HCT116 (cell line): ENCODE results near the gene EEPD1.
"Not testable (repeated sequence)": the region's sequence is repeated elsewhere in the genome, so short reads cannot be mapped to it uniquely, and the experiment has no call there.

ENCODE experiments used
- EZH2 ChIP-seq: fragments of 200-600 bp; sonication (generic); IDR thresholded peaks from 2 replicates; pipeline ENCODE4 v1.6.1; 2017; ENCODE audit warnings: antibody characterized with exemption, mixed run types
- JUND ChIP-seq: IDR thresholded peaks from 2 replicates; pipeline ENCODE4 v1.6.1; 2012
- POLR2A ChIP-seq: IDR thresholded peaks from 2 replicates; pipeline ENCODE4 v1.7.0; 2011; ENCODE audit warnings: borderline replicate concordance; ENCODE audit not compliant: insufficient read depth, insufficient read length; ENCODE audit errors: extremely low read depth
- POLR2AphosphoS5 ChIP-seq: IDR thresholded peaks from 2 replicates; pipeline ENCODE4 v1.6.1; 2011; ENCODE audit warnings: mild to moderate bottlenecking, low read depth, low read length, moderate library complexity
- SRF ChIP-seq: IDR thresholded peaks from 2 replicates; pipeline ENCODE4 v1.6.1; 2012; ENCODE audit warnings: low read depth
- YY1 ChIP-seq: IDR thresholded peaks from 2 replicates; pipeline ENCODE4 v1.6.1; 2011; ENCODE audit warnings: low read length, low read depth, moderate library complexity, mild to moderate bottlenecking; ENCODE audit not compliant: insufficient replicate concordance; ENCODE audit errors: extremely low read depth
- TF ChIP-seq, protein P1 (sequence below), 3 experiments: fragments of 200-600 bp in 1 of 3; sonication (generic) in 1 of 3; IDR thresholded peaks in 2 of 3; conservative IDR thresholded peaks in 1 of 3; 2 replicates each; pipeline ENCODE4 v1.5.1; 2012 to 2017; ENCODE audit warnings: low read depth in 2 of 3, low read length in 2 of 3, antibody characterized with exemption in 1 of 3, borderline replicate concordance in 1 of 3, control low read depth in 1 of 3, mild to moderate bottlenecking in 1 of 3, mixed read lengths in 1 of 3, mixed run types in 1 of 3, moderate library complexity in 1 of 3; ENCODE audit not compliant: insufficient read depth in 1 of 3
- TF ChIP-seq, protein P2 (sequence below): IDR thresholded peaks from 2 replicates; pipeline ENCODE4 v1.6.1; 2012

DNA sequence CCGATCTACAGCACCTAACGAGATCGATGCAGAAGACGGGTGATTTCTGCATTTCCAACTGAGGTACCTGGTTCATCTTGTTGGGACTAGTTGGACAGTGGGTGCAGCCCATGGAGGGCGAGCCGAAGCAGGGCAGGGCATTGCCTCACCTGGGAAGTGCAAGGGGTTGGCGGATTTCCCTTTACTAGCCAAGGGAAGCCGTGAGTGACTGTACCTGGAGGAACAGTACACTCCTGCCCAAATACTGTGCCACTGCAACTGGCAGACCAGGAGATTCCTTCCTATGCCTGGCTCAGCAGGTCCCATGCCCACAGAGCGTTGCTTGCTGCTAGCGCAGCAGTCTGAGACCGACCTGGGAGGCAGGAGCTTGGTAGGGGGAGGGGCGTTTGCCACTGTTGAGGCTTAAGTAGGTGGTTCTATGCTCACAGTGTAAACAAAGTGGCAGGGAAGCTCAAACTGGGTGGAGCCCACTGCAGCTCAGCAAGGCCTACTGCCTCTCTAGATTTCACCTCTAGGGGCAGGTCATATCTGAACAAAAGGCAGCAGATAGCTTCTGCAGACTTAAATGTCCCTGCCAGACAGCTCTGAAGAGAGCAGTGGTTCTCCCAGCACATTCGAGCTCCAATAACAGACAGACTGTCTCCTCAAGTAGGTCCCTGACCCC, 32.9 kb upstream of the EEPD1 start:
- TF ChIP-seq POLR2A, EZH2, YY1, SRF, JUND, POLR2AphosphoS5: not testable (repeated sequence)
- TF ChIP-seq, protein P1, sequence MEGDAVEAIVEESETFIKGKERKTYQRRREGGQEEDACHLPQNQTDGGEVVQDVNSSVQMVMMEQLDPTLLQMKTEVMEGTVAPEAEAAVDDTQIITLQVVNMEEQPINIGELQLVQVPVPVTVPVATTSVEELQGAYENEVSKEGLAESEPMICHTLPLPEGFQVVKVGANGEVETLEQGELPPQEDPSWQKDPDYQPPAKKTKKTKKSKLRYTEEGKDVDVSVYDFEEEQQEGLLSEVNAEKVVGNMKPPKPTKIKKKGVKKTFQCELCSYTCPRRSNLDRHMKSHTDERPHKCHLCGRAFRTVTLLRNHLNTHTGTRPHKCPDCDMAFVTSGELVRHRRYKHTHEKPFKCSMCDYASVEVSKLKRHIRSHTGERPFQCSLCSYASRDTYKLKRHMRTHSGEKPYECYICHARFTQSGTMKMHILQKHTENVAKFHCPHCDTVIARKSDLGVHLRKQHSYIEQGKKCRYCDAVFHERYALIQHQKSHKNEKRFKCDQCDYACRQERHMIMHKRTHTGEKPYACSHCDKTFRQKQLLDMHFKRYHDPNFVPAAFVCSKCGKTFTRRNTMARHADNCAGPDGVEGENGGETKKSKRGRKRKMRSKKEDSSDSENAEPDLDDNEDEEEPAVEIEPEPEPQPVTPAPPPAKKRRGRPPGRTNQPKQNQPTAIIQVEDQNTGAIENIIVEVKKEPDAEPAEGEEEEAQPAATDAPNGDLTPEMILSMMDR (IDR thresholded peaks at IDR 0.05 in 2 of 3, conservative IDR thresholded peaks at IDR 0.05 in 1 of 3; ENCODE audit: borderline replicate concordance in 1 of 3, insufficient read depth in 1 of 3, low read depth in 2 of 3, low read length in 2 of 3), result 0 out of 6 replicates have a peak, but pooled peaks of 1 of the 3 experiments have one; percentile 1
- TF ChIP-seq, protein P2, sequence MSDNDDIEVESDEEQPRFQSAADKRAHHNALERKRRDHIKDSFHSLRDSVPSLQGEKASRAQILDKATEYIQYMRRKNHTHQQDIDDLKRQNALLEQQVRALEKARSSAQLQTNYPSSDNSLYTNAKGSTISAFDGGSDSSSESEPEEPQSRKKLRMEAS, result not testable (repeated sequence)
